Stomach (tissue), 4 donors: ENCODE measurements around the gene NAPG.

ENCODE experiments used
- CTCF ChIP-seq, 7 experiments: fragments of 450-650 bp in 4 of 7; fragments of 200-600 bp in 3 of 7; sonication (generic) in 3 of 7; IDR thresholded peaks; one replicate each; pipeline ENCODE4 v1.5.1; 2016 to 2019; ENCODE audit warnings: antibody characterized with exemption in 7 of 7, control low read depth in 2 of 7, mild to moderate bottlenecking in 1 of 7
- EP300 ChIP-seq: sonication (generic); formaldehyde crosslinking; IDR thresholded peaks from one replicate; pipeline ENCODE4 v1.6.1; 2017; ENCODE audit warnings: antibody characterized with exemption
- POLR2A ChIP-seq, 4 donors: fragments of 450-650 bp; IDR thresholded peaks; one replicate each; pipeline ENCODE4 v1.6.1; 2016; ENCODE audit warnings: antibody characterized with exemption in 4 of 4, control low read depth in 2 of 4, mild to moderate bottlenecking in 1 of 4, moderate library complexity in 1 of 4
- POLR2AphosphoS5 ChIP-seq, 3 donors: sonication (generic); formaldehyde crosslinking; IDR thresholded peaks; one replicate each; pipeline ENCODE4 v1.6.1; 2016; ENCODE audit warnings: antibody characterized with exemption in 3 of 3

DNA sequence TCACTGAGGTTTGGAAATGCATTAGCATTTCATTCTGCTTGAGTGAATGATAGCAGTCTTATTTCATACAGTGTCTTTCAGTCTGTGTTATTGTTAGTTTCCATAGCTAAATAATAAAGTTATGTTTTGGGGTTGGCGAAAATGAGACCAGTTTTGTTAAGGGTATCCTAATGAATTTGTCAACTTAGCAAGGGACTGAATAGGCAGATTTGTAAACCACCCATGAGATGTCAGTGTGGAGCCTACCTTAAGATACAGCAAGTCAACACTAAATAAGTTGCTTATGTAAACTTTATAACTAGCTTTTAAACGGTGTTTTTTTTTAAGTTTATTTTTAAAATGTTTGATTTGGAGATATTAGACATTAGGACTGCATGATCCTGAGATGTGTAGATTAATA is 11.9 kb downstream of the NAPG start:
- TF ChIP-seq CTCF (IDR thresholded peaks at IDR 0.05): no peak
- no peak for TF ChIP-seq POLR2A (IDR thresholded peaks at IDR 0.05)
- TF ChIP-seq POLR2AphosphoS5 (IDR thresholded peaks at IDR 0.05): no peak
- no peak for TF ChIP-seq EP300
